NCI-H748 (cell line): ENCODE data around the gene EDNRB.

Source experiments
- DNase-seq: peaks from one replicate; lab custom pipeline; 2025; ENCODE audit not compliant: unreplicated experiment; lab: John Stamatoyannopoulos, UW

EDNRB gene

GRCh38 chr13:77898097-77898496 lies 20.5 kb downstream of the EDNRB start:
- no peak for DNase-seq

GRCh38 chr13:77896977-77897376 lies 21.7 kb downstream of the EDNRB start:
- DNase-seq, result no peak

- DNase-seq, result no peak
Observed at GRCh38 chr13:77896536-77896935, 22.1 kb downstream of the EDNRB start.

- DNase-seq, result no peak
Observed at GRCh38 chr13:77894743-77895142, 23.9 kb downstream of the EDNRB start.

GRCh38 chr13:77893066-77893465 lies 25.6 kb downstream of the EDNRB start:
- DNase-seq, result peak; percentile 36

GRCh38 chr13:77892491-77892890 lies 26.1 kb downstream of the EDNRB start:
- no peak for DNase-seq

- DNase-seq, result no peak
Observed at GRCh38 chr13:77891486-77891885, 27.1 kb downstream of the EDNRB start.

- no peak for DNase-seq
Observed at GRCh38 chr13:77891041-77891440, 27.6 kb downstream of the EDNRB start.

GRCh38 chr13:77883328-77883727 lies 35.3 kb downstream of the EDNRB start:
- no peak for DNase-seq

GRCh38 chr13:77878190-77878589 lies 40.4 kb downstream of the EDNRB start:
- DNase-seq, result no peak

- no peak for DNase-seq
Observed at GRCh38 chr13:77876176-77876575, 42.5 kb downstream of the EDNRB start.

- DNase-seq, result no peak
Observed at GRCh38 chr13:77874406-77874805, 44.2 kb downstream of the EDNRB start.

GRCh38 chr13:77872995-77873394 lies 45.6 kb downstream of the EDNRB start:
- no peak for DNase-seq

- no peak for DNase-seq
Observed at GRCh38 chr13:77871596-77871995, 47.0 kb downstream of the EDNRB start.

- DNase-seq, result no peak
Observed at GRCh38 chr13:77868717-77869116, 49.9 kb downstream of the EDNRB start.

GRCh38 chr13:77866971-77867370 lies 51.7 kb downstream of the EDNRB start:
- DNase-seq, result no peak

- DNase-seq, result no peak
Observed at GRCh38 chr13:77865622-77866021, 53.0 kb downstream of the EDNRB start.

- no peak for DNase-seq
Observed at GRCh38 chr13:77863144-77863543, 55.5 kb downstream of the EDNRB start.

GRCh38 chr13:77861741-77862140 lies 56.9 kb downstream of the EDNRB start:
- DNase-seq, result no peak

- DNase-seq, result no peak
Observed at GRCh38 chr13:77860507-77860981, 58.1 kb downstream of the EDNRB start.

GRCh38 chr13:77859450-77859849 lies 59.2 kb downstream of the EDNRB start:
- peak; percentile 34 for DNase-seq

- DNase-seq, result no peak
Observed at GRCh38 chr13:77857531-77858209, 61.0 kb downstream of the EDNRB start.

- no peak for DNase-seq
Observed at GRCh38 chr13:77853703-77854102, 64.9 kb downstream of the EDNRB start.
